ENCODE data around the gene INPP5A.
"Not testable (repeated sequence)": the region's sequence is repeated elsewhere in the genome, so short reads cannot be mapped to it uniquely, and the experiment has no call there.

Gene INPP5A

GRCh38 chr10:132658546-132659205 lies 121.1 kb downstream of the INPP5A start:
- DNase-seq (ENCODE audit: low read depth) = no peak

- DNase-seq (ENCODE audit: low read depth) = no peak
Measured at GRCh38 chr10:132659206-132660091, 121.9 kb downstream of the INPP5A start.

GRCh38 chr10:132660385-132660784 lies 122.8 kb downstream of the INPP5A start:
- no peak for DNase-seq (ENCODE audit: low read depth)

- DNase-seq (ENCODE audit: low read depth) = no peak
Measured at GRCh38 chr10:132662186-132662920, 124.8 kb downstream of the INPP5A start.

GRCh38 chr10:132663666-132664365 lies 126.2 kb downstream of the INPP5A start:
- no peak for DNase-seq (ENCODE audit: low read depth)

- DNase-seq (ENCODE audit: low read depth) = no peak
Measured at GRCh38 chr10:132664407-132664806, 126.8 kb downstream of the INPP5A start.

- no peak for DNase-seq (ENCODE audit: low read depth)
Measured at GRCh38 chr10:132664883-132665282, 127.3 kb downstream of the INPP5A start.

DNA sequence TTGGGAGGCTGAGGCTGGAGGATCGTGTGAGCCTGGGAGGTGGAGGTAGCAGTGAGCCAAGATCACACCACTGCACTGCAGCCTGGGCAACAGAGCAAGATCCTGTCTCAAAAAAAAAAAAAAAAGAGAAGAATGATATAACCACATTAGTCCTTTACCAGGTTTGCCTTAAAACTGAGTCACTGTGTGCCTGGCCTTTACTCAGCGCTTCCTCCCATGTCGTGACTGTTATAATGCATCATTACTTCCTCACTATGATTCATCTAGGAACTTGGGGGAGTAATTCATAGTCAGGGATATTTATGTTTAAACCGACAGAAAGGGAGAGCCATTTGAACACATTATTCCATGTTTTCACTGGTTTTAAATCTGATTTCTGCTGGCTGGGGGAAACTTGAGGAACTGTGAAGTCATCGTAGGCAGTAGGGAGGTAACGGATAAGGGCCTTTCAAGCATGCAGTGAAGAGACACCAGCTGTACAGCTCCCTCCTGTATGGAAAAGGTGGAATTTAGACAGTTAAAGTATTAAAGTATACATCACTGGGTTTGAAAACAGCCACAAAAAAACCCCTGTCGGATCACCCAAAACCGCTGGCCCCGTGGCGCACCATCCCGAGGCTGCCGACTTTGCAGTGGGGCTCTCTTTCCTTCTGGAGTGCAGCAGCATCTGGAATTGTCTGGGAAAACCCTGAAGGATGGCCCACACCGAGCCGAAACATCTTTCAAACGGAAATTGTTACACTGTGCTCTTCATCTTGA lies 128.5 kb downstream of the INPP5A start:
- DNase-seq (ENCODE audit: low read depth) = no peak

- DNase-seq (ENCODE audit: low read depth) = no peak
Measured at GRCh38 chr10:132666705-132667341, 129.2 kb downstream of the INPP5A start.

DNA sequence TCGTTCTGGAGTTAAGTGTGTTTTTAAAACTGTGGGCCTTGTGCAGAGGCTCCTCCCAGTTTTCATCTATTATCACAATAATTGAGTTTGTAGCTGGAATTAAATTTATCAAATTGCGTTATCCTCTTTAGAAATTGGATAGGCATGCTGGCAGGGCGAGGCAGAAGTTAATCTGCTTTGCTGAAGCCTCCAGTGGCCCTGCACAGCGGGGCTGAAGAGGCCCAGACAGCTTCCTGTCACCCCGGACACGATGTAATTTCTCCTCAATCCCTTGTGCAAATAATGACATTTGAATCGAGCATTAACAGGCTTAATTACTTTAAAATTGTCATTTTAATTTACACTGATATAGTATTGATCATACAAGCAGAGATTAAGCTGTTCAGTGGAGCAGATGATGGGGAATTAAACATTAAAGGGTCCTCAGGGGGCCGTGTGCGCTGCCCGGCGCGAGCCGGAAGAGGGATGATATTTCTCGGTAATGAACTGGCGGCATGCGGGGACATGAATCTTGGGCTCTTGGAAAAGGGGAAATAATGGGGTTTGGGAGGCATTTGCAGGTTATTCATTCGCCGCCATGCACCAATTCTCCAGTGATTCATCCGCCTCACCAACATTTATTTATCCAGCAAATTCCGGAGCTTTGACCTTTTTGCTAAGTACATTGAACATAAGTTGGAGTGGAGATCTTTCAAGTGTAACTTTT lies 129.9 kb downstream of the INPP5A start:
- no peak for DNase-seq (ENCODE audit: low read depth)

- DNase-seq (ENCODE audit: low read depth) = no peak
Measured at GRCh38 chr10:132668048-132668394, 130.4 kb downstream of the INPP5A start.

DNA sequence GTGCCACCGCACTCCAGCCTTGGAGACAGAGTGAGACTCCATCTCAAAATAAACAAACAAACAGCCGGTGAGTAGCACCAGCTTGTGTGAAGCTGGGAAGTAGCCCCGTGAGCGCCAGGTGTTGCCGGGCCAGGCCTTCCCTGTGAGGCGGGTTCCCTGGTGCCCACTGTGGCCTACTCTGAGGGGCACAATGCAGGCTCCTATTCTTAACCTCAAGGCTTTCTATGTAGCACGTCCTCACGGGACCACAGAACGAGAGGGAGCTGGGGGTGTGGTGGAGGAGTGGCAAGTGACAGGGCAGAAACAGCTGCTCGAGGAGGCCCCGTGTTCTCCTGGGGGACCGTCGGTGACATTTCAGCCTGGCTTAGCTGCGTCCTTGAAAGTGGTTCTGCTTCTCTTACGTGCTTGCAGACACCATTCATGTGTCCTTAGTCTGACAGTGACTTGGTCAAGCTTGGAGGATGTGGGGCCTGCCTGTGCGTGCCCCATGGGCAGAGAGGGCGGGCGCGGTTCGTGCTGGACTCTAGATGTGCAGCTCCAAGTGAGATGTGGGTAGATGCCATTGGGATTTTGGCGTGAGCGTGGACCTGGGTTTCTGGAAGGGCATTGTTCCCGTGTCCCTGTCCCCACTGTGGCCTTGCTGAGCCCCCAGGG lies 131.7 kb downstream of the INPP5A start:
- no peak for DNase-seq (ENCODE audit: low read depth)

GRCh38 chr10:132670546-132671227 lies 133.1 kb downstream of the INPP5A start:
- DNase-seq (ENCODE audit: low read depth) = no peak

DNA sequence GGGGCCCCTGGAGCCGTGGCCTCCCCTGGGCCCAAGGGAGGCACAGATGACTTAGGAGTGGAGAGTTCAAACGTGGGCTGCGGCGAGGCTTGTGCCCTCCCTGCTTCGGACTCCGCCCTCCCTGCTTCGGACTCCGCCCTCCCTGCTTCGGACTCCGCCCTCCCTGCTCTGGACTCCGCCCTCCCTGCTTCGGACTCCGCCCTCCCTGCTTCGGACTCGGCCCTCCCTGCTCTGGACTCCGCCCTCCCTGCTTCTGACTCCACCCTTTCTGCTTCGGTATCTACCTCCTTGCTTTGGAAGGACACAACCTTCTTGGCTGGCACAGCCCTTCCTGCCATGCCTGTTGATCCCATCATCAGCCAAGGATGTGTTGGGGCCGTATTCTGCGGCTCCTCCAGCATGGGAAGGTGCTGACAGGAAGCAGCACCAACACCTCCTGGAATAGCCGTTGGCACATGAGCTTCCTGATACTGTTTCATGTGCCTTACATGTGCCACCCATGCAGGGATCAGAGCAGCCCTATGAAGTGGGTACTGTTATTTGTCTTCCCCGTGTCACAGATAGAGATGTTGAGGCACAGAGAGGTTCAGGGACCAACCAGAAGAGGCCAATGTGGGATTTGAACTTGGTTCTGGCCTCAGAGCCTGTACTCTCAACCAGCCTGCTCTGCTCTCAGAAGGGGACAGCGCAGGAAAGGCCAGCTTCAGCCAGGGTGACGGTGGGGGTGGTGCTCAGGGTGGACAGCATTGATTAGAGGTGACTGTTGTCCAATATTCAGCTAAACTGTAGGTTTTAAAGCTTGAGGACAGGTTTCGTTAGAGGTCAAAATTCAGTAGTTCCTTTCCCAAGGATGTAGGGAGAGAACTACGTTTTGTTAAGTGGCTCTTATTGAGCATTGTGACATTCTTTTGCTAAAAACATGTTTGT lies 133.9 kb downstream of the INPP5A start:
- no peak for DNase-seq (ENCODE audit: low read depth)

GRCh38 chr10:132673746-132674145 lies 136.2 kb downstream of the INPP5A start:
- not testable (repeated sequence) for DNase-seq (ENCODE audit: low read depth)

DNA sequence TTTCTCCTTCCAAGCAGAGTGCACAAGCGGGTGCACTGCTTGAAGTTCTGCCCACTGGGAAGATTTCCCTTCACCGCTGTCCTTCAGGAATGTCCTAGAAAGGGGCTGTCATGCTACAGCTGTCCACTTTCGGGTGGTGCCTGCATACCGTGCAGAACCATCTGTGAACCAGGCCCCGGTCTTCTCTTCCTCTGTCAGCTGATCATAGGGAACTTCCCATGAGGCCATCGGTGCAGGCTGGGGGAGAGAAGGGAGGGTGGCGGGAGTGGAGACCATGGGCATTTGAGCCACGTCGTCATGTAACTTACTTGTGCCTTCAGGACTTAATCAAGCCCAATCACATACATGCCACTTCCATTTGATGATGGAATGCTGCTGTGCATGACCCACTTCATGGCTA lies 136.7 kb downstream of the INPP5A start:
- no peak for DNase-seq (ENCODE audit: low read depth)

- DNase-seq (ENCODE audit: low read depth) = no peak
Measured at GRCh38 chr10:132675031-132675740, 137.6 kb downstream of the INPP5A start.

Measured in stimulated activated CD8-positive, alpha-beta memory T cell treated with anti-CD3 and anti-CD28 coated beads, Interleukin-12 subunit alpha, Interleukin-12 subunit beta, amount 100 ng/mL, for 4 hours (primary cell).